Measurements from ENCODE around the gene SCYGR7. TPM values are rescaled to one million over a fixed set of nuclear protein-coding genes. Genes with fewer than 3 reads are reported as not detected.
A peak's percentile ranks its signal among the peaks of the same experiment; 100 is the strongest.
"Not testable (repeated sequence)": the region's sequence is repeated elsewhere in the genome, so short reads cannot be mapped to it uniquely, and the experiment has no call there.

SCYGR7 gene, protein sequence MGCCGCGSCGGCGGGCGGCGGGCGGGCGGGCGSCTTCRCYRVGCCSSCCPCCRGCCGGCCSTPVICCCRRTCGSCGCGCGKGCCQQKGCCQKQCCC
- total RNA-seq = not detected

DNA sequence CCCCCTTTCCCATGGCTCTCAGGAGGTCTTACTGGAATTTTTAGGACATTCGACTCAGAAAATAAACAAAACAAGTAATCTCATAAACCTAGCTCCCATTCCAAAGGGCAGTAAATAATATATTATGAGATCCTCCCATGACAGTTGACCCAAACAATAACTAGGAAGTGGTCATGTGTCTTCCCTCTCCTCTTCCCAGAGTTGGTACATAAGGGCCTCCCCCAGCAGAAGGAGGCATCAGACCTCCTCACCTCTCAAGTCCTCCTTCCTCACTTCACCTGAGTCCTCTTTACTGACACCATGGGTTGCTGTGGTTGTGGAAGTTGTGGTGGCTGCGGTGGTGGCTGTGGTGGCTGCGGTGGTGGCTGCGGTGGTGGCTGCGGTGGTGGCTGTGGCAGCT is at the start of gene SCYGR7:
Gene SCYGR7, plus strand, starts transcription at position 301 of the 400 bp plus-strand sequence. Its CDS starts 0 bp downstream, at position 301.
- no peak for DNase-seq

DNA sequence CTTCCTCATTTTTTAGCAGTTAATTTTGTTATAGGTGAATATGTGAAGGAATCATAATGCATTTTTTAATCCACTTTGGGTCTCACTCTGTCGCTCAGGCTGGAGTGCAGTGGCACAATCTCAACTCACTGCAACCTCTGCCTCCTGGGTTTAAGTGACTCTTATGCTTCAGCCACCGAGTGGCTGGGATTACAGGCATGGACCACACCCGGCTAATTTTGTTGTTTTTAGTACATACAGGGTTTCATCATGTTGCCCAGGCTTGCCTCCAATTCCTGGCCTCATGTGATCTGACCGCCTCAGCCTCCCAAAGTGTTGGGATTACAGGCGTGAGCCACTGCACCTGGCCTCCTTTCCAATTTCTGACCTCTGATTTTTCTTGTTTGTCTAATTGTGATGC is 43.9 kb upstream of the SCYGR7 start:
- DNase-seq = no peak

DNA sequence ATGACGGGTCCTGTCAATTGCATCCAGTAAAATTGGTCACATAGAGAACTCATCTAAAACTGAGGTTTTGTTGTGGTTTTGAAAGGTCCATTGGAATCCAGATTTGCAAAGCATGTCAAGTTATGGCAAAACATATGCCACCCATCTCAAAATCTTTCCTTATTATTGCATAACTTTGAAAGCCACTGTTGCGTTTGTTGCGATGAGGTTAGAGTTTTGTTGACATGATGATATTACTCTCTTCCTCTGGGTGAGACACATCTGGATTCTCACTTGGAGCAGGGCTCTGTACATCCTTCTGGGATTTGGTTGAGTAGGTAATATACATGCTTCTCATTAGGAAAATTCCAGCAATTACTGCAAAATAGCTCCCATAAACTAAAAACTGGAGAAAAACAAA is 40.9 kb upstream of the SCYGR7 start:
- no peak for DNase-seq

DNA sequence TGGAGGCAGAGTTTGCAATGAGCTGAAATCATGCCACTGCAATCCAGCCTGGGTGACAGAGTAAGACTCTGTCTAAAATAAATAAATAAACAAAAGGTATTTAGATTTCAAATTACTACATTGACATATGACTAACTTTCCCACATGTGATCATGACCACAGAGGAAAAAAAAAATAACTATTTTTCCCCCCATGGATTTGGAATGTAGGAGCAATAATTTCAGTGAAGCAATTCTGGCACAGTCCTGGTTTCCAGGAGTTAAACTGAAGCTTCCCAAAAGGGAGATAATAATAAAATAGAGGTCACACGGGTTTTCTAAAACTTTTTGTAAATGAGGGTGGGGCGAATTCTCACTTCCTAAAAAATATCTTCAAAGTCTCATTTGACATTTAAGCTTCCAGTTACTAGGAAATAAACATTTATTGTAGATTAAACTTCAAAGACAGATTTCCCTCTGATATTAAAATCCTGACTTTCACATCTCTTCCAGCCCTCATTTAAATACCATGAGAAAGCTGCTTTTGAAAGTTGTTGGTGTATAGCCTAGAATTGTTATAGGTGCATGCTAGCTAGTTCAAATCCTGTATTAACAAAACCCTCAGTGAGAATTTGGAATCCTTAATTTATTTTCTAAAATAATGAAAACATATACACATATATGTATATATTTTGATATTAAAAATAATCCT is 31.0 kb upstream of the SCYGR7 start:
- no peak for DNase-seq

DNA sequence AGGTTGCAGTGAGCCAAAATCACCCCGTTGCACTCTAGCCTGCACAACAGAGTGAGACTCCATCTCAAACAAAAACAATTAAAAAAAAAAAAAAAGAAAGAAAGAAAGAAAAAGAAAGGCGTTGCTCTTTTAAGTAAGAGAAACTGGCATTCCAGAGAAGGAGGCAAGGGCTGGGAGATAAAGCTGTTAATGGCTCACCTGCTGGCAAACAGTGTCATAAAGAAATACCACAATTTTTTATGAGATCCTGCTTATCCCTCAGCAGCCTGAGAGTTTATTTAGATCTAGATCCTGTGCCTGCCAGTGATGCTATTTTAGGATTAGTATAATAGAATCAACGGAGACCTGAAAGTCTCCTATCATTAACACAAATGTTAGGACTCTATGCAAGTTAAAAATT is 26.6 kb upstream of the SCYGR7 start:
- no peak for DNase-seq

DNA sequence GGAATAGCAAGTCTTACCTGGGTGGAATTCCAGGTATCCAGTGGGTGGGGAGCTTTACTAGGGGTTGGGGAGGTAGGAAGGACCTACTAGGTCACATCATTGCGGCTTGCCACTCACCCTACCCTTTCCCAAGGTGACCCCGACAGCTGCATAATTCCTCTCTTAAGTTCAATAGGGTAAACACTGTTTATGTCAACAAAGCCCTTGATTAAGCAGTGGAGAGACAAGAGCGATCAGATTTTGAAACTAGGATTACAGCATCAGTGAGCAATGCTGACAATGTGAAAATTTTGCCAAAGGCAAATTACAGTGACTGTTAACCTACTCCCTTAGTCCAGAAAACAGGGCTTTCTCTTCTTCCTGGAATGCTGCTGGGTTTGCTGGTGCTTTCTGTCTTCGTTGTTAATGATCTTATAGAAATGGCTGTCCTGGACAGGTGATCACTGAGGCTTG is 24.8 kb upstream of the SCYGR7 start:
- DNase-seq = no peak

DNA sequence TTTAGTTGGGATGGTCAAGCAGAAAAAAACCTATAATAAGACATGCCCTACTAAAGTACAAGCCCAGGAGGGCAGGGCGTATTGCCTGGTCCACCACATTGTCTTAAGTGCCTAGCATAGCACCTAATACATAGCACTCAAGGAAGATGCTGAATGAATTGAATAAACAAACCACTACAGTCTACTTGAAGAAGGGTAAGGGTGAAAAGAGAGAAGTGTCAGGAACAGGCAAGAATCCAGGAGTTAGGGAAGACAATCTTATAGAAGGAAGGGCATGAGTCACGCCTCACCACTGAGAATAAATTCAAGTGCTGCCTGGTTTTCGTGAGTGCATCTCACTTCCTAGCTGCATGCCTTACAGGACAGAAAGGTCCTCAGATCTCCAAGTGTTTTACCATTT is 24.2 kb upstream of the SCYGR7 start:
- DNase-seq = no peak

DNA sequence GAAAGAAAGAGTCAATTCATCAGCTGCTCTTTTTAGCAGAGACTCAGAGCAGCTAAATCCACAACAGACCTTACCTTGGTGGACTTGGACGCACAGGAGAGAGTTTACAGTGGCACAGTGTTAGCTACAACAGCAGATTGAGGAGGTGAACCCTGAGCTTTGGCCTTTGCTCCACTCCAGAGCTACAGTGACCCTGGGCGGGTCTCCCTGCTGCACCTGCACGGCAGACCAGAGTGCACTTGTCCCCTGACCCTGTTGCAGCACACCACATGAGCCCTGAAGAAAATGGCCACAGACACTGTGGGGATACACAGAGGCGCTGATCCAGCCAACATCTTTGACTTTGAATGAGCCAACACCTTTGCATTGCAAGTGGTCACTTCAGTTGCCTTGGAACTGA is 21.3 kb upstream of the SCYGR7 start:
- no peak for DNase-seq

DNA sequence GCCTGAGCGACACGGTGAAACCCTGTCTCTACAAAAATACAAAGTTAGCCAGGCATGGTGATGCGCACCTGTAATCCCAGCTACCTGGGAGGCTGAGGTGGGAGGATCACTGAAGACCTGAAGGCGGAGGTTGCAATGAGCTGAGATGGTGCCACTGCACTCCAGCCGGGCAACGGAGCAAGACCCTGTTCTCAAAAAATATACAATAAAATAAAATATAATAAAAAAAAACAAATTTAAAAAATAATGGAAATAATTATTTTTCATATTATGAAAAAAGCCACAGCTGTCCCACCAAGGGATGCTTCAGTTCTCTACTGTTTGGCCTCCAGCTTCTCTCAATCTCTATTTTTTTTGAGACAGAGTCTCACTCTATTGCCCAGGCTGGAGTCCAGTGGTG is 20.7 kb upstream of the SCYGR7 start:
- no peak for DNase-seq

DNA sequence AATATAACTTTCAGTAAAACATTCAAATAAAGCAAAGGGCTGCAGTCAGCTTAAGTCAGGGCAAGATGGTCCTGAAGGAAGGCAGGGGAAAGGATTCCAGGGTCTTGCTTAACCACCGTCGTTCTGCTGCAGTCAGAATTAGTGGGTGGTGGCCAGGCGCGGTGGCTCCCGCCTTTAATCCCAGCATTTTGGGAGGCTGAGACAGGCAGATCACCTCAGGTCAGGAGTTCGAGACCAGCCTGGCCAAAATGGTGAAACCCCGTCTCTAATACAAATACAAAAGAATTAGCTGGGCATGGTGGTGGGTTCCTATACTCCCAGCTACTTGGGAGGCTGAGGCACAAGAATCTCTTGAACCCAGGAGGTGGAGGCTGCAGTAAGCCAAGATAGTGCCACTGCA is 17.1 kb upstream of the SCYGR7 start:
- no peak for DNase-seq

DNA sequence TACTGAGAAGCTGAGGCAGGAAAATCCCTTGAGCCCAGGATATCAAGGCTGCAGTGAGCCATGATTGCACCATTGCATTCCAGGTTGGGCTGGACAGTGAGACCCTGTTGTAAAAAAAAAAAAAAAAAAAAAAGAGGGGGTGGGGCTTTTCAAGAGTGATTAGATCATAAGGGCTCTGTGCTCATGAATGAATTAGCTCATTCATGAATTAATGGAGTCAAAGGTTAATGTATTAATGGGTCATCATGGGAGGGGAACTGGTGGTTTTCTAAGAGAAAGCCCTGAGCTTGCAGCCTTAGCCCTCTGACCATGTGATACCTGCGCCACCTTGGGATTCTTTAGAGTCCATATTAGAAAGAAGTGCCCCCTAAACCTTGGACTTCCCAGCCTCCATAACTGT is 14.8 kb upstream of the SCYGR7 start:
- no peak for DNase-seq

DNA sequence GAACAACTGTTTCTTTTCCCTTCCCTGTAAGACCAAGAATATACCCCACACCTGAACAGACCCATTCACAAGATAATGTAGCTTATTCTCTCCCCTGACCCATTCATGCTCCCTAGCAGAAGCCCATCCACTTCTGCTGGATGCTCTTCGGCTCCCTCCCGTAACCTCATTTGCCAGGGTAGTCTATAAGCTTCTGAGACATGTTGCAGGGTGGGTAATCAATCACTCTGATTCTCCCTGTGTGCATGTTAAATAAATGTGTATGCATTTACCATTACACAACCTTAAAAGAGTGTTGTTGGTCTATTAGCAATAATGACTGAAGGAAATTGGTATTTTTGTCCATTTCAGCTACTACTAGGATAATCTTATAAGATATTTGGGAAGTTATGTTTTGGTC is 11.6 kb upstream of the SCYGR7 start:
- DNase-seq = no peak

DNA sequence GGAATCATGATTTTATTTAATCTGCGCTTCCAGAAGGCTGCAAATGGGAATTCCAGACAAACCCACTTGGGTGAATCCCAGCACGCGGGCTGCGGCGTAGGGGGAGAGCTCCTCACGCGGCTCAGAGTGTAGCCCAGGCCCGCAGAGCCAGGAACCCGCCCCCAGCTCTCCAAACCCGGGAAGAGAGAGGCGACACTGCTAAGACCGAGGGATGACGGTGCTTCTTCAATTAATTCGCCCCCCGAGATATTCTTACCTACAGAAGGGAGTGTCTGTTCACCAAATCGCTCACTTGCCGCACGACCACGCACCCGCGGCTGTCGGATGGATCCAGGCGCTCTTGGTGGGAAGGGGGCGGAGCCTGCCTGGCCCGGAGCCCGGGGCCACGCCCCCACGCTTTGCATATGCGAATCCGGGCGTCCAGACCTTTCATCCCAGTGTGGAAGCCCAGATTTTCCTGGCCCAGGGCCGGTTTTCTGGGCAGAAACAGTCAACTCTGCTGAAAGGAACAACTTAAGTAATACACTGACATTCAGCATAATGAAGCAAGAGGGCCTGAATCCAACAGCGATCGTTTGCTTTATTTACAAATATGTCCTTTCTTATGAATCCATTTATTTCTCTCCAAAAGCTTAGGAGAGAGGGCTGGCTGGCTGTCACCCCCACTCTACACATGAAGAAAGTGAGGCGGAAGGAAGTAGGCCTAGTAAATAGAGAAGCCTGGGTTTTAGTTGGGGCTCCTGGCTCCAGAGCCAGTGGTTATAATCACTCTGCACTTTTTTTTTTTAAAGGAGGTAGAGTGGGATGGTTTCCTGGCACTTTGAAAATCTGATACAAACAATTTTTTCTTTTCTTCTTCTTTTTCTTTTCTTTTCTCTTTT is 10.2 kb upstream of the SCYGR7 start, which contains the start of gene SLC19A3:
Gene SLC19A3, minus strand, starts transcription at position 342 of the 881 bp plus-strand sequence. CDS start 15,710 bp downstream, outside the sequence.
- DNase-seq = peak; percentile 82

DNA sequence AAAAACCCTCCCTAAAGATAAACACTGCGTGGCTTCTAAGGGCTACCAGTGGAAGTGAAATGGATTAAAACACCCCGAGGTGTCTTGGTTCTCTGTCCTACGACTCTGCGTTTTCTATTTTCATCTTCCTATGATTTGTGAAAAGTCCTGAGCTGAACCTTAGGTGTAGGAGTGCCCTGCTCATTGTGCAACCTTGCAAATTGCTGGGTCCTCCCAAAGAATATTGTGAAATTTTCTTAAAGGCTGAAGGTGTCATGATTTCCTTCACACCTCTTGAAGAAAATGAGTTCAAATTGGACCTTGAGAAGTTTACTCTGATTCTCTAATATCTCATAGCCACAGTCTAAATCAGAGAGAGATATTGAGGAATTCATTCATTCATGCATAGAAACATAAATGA is 8.5 kb upstream of the SCYGR7 start:
- no peak for DNase-seq

DNA sequence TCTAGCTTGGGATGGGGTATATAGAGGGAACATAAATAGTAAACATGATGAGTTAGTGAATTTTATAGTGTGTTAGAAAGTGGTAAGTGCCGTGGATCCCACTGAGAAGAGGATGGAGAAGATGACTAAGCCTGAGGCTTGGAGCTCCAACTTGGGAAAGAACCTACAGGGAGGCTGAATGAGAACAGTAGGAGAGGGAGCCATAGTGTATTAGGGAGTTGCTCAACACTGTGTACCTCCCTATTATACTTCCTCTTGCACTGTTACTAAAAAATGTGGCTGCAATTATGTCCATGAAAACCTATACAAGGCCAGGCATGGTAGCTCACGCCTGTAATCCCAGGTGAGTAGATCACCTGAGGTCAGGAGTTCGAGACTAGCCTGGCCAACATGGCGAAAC is 7.5 kb upstream of the SCYGR7 start:
- DNase-seq = no peak

DNA sequence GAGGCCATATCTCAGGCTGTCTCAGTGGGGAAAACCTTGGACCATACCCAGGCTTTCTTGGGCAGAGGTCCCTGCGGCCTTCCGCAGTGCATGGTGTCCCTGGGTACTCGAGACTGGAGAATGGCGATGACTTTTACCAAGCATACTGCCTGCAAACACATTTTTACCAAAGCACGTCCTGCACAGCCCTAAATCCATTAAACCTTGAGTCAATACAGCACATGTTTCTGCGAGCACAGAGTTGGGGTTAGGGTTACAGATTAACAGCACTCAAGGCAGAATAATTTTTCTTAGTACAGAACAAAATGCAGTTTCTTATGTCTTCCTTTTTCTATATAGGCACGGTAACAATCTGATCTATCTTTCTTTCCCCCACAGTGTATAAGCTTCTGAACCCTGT is 5.3 kb upstream of the SCYGR7 start:
- DNase-seq = not testable (repeated sequence)

DNA sequence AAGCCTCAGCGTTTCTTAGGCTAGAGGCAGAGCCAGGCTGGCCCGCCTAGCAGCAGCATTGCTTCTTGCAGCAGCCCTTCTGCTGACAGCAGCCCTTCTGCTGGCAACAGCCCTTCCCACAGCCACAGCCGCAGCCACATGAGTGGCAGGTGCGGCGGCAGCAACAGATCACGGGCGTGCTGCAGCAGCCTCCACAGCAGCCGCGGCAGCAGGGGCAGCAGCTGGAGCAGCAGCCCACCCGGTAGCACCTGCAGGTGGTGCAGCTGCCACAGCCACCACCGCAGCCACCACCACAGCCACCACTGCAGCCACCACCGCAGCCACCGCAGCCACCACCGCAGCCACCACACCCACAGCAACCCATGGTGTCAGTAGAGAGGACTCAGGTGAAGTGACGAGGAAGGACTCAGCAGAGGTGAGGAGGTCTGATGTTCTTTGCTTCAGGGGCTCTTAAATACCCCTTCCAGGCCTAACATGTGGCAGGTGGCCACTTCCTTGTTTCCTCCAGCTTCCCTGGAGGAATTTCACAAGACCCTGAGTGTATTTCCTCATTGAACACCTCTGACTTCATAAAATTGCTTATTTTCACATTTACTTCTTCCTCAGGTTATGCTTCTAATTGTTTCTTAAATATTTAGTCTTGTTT is 3.6 kb upstream of the SCYGR7 start, which contains the start of gene SCYGR6:
Gene SCYGR6, minus strand, starts transcription at position 364 of the 646 bp plus-strand sequence. Its CDS starts 0 bp downstream, at position 364.
- no peak for DNase-seq

DNA sequence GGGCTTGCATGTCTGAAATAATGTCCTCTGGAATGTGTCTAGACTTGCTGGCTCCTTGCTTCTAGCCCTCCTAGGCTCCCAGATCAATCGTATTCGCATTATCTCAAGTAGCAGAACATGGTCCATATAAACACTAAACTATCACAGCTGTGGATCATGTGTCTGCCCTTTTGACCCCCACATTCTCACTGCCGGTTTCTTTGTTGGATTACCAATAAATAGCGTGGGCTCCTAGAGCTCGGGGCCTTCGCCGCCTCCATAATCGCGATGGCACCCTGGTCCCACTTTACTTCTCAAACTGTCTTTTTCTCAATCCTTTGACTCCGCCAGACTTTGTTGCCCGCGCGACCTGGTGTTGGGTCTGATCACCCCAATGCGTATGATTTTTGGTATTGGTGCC is 11.2 kb downstream of the SCYGR7 start:
- DNase-seq = no peak

DNA sequence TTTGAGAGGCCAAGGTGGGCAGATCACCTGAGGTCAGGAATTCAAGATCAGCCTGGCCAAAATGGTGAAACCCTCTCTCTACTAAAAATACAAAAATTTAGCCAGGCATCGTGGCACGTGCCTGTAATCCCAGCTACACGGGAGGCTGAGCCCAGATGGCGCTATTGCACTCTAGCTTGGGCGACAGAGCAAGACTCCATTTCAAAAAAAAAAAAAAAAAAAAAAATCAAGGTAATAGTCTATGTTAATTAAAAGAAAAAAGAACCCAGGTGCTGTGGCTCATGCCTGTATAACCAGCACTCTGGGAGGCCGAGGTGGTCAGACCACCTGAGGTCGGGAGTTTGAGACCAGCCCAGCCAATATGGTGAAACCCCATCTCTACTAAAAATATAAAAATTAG is 12.6 kb downstream of the SCYGR7 start:
- DNase-seq = not testable (repeated sequence)

DNA sequence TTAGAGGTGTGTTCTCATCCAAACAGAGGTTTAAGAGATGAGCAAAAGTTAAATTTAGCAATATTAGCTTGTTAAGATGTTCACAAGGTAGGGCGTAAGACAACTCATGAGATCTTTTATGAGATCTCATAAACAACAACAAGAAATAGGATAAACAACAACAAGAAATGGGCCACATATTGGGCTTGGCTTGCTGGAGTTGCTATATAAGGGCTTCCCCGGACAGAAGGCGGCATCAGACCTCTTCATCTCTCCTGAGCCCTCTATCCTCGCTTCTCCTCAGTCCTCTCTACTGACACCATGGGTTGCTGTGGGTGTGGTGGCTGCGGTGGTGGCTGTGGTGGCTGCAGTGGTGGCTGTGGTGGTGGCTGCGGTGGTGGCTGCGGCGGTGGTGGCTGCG is 17.5 kb downstream of the SCYGR7 start, which contains the start of gene SCYGR8:
Gene SCYGR8, plus strand, starts transcription at position 301 of the 400 bp plus-strand sequence. Its CDS starts 0 bp downstream, at position 301.
- no peak for DNase-seq

DNA sequence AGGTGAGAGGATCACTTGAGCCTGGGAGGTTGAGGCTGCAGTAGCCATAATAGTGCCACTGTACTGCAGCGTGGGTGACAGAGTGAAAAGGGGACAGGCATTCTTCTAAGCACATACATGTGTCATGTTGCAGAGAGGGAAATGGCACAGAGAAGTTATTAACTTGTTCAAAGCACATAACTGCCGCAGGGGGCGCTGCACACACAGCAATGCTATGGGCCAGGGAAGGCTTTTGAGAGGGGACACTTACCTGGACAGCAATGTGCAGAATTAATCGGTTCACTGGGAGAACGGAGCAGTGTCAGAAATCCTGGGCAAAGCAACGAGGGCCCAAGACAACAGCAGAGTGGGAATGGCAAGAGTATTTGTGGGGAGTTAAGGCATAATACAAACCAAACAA is 19.9 kb downstream of the SCYGR7 start:
- no peak for DNase-seq

DNA sequence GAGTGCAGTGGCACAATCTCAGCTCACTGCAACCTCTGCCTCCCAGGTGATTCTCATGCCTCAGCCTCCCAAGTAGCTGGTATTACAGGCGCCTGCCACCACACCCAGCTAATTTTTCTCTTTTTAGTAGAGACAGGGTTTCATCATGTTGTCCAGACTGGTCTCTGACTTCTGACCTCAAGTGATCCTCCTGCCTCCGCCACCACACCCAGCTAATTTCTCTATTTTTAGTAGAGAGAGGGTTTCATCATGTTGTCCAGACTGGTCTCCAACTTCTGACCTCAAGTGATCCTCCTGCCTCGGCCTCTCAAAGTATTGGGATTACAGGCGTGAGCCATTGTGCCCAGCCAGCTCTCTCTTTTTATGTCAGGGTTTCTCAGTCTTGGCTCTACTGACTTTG is 28.1 kb downstream of the SCYGR7 start:
- not testable (repeated sequence) for DNase-seq

All from skin of body (tissue), 2 donors.